ENCODE measurements around the gene SHC3.

Gene SHC3

GRCh38 chr9:89153232-89154017 is 25.2 kb downstream of the SHC3 start:
- no peak for DNase-seq

GRCh38 chr9:89149726-89150125 is 28.9 kb downstream of the SHC3 start:
- DNase-seq: no peak

DNA sequence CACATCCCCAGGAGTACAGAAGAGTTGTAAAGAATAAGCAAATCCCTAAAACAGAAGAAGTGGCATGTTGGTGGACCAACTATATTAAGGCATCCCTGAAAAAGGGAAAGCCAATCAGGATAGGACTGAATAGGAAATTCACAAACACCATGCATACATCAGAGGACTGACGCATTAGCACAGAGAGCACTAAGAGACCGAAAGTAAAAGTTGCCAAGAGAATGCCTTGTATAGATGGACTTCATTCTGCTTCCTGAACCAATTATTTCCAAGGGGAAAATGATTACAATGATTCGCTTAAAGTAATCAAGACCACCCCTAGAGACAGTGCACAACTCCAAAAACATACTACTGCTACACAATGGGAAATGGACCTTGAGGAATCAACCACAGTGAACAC is 33.5 kb downstream of the SHC3 start:
- DNase-seq: no peak

DNA sequence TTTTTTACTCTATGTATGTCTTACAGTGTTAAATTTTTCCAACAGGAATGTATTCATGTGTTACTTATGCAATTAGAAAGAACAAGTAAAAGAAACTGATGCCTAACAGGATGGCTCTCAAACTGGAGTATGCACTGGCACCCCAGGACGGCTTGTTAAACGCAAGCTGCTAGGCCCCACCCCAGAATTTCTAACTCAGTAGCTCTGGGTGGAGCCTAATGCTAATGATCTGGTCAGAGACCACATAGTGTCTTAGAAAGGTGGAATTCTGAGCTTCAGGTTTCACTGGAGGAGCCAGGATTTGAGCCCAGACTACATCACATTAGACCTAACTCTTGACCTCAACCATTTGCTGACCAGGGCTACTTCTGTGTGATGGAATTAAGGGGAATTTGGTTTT is 34.4 kb downstream of the SHC3 start:
- DNase-seq: no peak

GRCh38 chr9:89143266-89143665 is 35.4 kb downstream of the SHC3 start:
- no peak for DNase-seq

GRCh38 chr9:89139455-89139854 is 39.2 kb downstream of the SHC3 start:
- DNase-seq: no peak

DNA sequence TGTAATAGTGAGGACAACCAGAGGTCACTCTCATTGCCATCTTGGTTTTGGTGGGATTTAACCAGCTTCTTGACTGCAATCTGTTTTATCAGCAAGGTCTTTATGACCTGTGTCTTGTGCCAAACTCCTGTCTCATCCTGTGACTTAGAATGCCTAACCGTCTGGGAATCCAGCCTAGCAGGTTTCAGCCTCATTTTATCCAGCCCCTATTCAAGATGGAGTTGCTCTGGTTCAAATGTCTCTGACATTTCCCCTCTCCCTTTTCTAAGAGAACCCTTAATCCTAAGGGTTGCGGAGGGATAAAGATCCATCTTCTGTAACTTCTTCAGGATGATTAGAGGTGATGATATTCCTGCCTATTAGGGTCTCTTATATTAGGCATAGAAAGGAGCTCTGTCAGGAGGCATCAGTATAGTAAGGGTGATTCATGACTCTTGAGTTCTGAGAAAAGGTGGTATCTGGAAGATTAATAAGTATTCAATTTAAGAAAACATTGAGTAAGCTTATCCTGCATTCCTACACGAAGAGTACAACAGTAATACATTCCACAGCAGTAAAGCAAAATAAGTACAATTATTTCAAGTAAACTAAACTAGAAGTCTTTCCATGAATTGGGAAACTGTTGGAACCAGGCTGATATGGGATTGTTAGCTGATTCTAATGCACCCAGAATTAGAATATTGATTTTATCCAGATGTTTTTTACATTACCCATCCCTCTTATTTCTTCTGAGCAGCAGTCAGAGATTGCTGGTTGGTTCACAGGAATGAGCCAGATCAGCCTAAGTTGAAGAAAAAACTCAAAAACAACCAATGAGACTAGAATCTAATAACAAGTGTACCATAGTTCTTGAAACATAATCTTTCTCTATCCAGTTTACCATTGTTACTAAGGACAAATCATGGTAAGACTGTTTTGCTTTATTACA is 39.9 kb downstream of the SHC3 start:
- no peak for DNase-seq

GRCh38 chr9:89137542-89138462 is 40.8 kb downstream of the SHC3 start:
- no peak for DNase-seq

GRCh38 chr9:89135591-89136166 is 42.9 kb downstream of the SHC3 start:
- DNase-seq: no peak

DNA sequence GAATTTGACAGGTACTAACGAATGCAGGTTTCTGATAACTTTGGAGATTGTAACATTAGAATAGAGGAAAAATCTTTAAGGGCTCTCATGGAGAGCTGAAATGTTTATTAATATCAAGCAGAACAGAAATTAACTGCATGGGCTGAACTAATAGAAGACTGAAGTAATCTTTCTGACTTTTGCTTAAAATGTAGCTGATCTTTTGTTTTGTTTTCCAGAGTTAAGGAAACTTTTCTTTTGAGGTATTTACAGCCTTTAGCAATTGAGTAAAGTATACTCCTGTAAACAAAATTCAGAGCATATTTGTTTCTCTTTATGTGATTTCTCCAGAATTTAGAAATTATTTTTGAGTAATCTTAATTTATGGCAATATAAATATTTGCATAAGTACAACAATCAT is 43.9 kb downstream of the SHC3 start:
- no peak for DNase-seq

- DNase-seq: no peak
Observed at GRCh38 chr9:89122949-89123348, 55.7 kb downstream of the SHC3 start.

DNA sequence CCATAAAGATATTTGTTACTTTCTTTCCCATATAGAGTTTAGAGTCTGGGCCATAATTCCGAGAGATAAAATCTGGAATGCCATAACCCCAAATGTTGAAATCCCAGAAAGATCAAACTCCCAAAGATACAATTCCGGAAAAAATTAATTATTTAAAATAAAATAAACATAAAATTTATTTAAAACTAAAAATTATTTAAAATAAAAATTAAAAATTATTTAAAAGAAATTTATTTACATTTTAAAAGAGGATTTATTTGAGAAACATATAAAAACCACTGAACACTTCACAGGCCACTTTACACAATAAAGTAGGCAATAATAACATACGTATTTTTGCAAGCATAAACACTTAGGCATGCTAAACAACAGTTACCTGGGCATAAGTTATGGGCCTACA is 57.9 kb downstream of the SHC3 start:
- DNase-seq: no peak

- no peak for DNase-seq
Observed at GRCh38 chr9:89116805-89117192, 61.8 kb downstream of the SHC3 start.

GRCh38 chr9:89116064-89116804 is 62.4 kb downstream of the SHC3 start:
- DNase-seq: no peak

DNA sequence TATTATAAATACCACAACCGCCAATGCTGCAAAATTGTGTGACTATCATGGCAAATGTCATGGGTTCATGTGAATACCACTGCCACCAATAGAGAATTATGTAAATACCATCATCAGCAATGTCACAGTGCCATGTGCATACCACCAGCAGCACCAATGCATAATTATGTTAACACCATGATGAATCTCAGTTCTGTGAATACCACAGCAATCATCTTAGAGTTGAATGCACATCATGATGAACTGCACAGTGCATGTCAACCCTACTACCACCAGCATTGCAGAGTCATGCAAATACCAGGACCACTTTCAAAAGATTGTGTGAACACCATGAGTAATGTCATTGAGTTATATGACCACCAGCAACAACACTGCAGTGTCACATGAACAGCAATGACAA is 63.2 kb downstream of the SHC3 start:
- DNase-seq: no peak

GRCh38 chr9:89114741-89115140 is 63.9 kb downstream of the SHC3 start:
- DNase-seq: no peak

- no peak for DNase-seq
Observed at GRCh38 chr9:89113851-89114250, 64.8 kb downstream of the SHC3 start.

- no peak for DNase-seq
Observed at GRCh38 chr9:89112243-89112642, 66.4 kb downstream of the SHC3 start.

DNA sequence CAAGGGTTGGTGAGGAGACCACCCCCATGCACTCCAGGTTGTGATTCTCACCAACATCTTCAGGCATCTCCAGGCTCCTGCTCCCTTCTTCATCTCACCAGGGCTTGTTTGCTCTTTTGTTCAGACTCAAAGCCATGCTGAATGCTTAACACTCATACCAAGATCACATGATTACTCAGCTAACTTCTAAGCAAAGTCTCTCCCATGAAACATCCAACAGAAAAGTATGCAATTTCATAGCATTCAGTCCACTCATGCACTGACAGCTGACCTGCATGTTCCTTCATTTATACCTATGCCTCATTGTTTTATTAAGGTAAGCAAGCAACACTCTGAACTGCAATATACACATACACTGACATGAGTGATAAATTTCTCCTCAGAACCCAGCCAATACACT is 69.0 kb downstream of the SHC3 start:
- DNase-seq: no peak

- no peak for DNase-seq
Observed at GRCh38 chr9:89107406-89107805, 71.2 kb downstream of the SHC3 start.

GRCh38 chr9:89106224-89106851 is 72.3 kb downstream of the SHC3 start:
- no peak for DNase-seq
